GM10266 (cell line): ENCODE results near the gene AAR2.

Experiments used
- DNase-seq: peaks from one replicate; pipeline ENCODE4 v3.0.0; 2012; ENCODE audit errors: extremely low spot score
- CTCF ChIP-seq: IDR thresholded peaks from 2 replicates; pipeline ENCODE4 v1.5.1; 2012; ENCODE audit warnings: mild to moderate bottlenecking, low read depth; ENCODE audit not compliant: control insufficient read depth, insufficient read depth; ENCODE audit errors: missing control alignments

The AAR2 gene

GRCh38 chr20:36236786-36237121 is 476 bp downstream of the AAR2 start:
- no peak for TF ChIP-seq CTCF
- no peak for DNase-seq

GRCh38 chr20:36237477-36237876 is 1.2 kb downstream of the AAR2 start:
- no peak for DNase-seq
- TF ChIP-seq CTCF = no peak

- TF ChIP-seq CTCF = no peak
- no peak for DNase-seq
Measured at GRCh38 chr20:36238153-36238552, 1.9 kb downstream of the AAR2 start.

- no peak for DNase-seq
- TF ChIP-seq CTCF = no peak
Measured at GRCh38 chr20:36238760-36239159, 2.5 kb downstream of the AAR2 start.

GRCh38 chr20:36240076-36240475 is 3.8 kb downstream of the AAR2 start:
- no peak for DNase-seq
- no peak for TF ChIP-seq CTCF

GRCh38 chr20:36241678-36242077 is 5.4 kb downstream of the AAR2 start:
- no peak for TF ChIP-seq CTCF
- DNase-seq = no peak

GRCh38 chr20:36243726-36244125 is 7.4 kb downstream of the AAR2 start:
- DNase-seq = no peak
- no peak for TF ChIP-seq CTCF

GRCh38 chr20:36246401-36246800 is 10.1 kb downstream of the AAR2 start:
- TF ChIP-seq CTCF = no peak
- DNase-seq = no peak
